G401 (cell line): ENCODE data around the gene MSH3. TPM values are rescaled to one million over a fixed set of nuclear protein-coding genes. Genes with fewer than 3 reads are reported as not detected.

Experiments
- DNase-seq: peaks from one replicate; pipeline ENCODE4 v3.0.0-alpha.2; 2015; ENCODE audit warnings: low spot score
- in situ Hi-C: cut with HindIII; loops from 2 replicates; pipeline ENCODE4 v1.10.0; 2016; ENCODE audit warnings: low sequenced_read_pairs, mixed read lengths
- total RNA-seq: library from RNA; depleted of rRNA; stranded (reverse); fragments of >200 nt; shearing (Covaris generic); gene quantifications from 2 replicates; pipeline ENCODE4 v1.2.3, GENCODE V29; 2014; rRNA removed

MSH3 gene
- total RNA-seq, 1 experiment from 2014 or later, result 16.2 TPM

DNA sequence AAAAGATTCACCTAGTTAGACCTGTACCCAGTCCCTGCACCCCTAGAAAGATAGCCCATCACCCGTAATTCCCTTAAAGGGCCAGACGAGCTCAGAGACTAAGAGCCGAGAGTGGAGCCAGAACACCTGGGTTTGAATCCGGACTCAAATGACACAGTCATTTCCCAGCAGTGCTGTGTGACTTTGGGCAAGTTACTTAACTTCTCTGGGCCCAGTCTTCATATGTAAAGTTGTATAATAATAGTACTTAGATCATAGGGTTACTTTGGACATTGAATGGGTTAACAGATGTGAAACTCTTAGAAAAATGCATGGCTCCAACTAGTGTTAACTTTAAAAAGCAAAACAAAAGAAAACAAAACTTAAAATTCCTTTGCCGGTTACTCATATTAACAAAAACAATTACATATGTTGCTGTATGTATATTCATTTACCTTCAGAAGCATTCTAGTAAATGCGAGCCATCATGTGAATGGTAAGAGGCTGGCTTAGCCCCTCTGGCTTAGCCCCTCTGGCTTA is 265.3 kb downstream of the MSH3 start:
- DNase-seq, result no peak
- in situ Hi-C loops, result no loop called here

DNA sequence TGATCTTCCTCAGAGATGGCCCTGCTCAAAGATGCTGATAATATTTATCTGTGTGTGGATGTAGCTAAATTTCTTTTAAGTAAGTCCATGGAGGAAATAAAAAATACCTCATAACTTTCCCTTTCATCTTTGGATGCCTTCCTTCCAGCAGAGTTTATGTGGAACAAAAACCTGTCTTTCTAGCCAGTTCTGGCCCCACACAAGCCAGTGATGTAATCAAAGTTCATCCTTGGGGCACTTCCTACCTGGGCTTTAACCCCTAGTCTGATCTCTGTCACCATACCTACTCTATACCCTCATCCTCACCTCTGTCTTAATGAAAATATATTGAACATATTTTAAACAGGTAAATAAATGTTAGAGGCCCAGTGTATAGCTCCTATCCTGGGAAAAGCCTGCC is 265.9 kb downstream of the MSH3 start:
- in situ Hi-C loops, result no loop called here
- DNase-seq, result no peak

DNA sequence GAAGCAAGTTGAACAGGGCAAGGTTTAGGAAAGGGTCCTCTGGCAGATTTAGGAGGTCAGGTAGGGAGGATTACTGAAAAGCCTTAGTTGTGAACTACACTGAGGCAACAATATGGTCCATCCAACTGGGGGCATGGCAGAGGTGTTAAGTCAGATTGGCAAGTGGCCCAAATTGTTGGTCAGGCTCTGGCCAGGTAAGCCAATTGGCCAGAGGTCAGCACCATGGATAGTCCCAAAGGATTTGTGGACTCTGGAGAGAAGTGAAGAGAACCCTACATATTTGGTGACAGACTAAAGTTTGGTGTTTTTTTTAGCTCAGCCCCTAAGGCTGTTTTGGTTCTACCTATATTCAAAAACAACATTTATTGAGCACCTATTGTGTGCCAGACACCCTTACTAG is 266.6 kb downstream of the MSH3 start:
- DNase-seq, result no peak
- in situ Hi-C loops, result no loop called here

DNA sequence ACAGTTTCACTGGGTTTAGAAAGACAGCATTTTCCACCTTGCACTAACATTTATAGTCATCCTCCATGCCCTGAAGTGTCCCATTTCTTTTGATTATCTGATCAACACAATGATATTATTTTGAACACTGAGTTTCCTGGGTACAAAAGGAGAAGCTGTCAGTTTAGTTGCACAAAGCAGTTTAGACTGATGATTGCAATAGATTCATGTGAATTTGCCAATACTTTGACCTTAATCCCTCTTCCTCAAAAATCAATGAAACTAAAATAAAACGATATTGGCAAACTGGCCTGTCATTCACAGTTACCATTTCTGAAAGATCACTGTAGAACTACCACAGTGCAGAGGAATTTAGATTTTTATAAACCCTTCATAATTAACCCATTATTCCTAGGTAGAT is 271.5 kb downstream of the MSH3 start:
- in situ Hi-C loops, result no loop called here
- no peak for DNase-seq

Other genes starting within 250 kb of the MSH3 start
- gene ZFYVE16, start 246.6 kb upstream of the MSH3 start, total RNA-seq, result 8.9 and 10.8 TPM in 2 replicates
- 0.49 and 1.1 TPM in 2 replicates for gene FAM151B, start 166.6 kb upstream of the MSH3 start, total RNA-seq
- 0.17 TPM in 1 of 2 replicates, not detected in the other for gene ANKRD34B, start 84.4 kb upstream of the MSH3 start, total RNA-seq
- 108 and 124 TPM in 2 replicates for gene DHFR, start 331 bp downstream of the MSH3 start, total RNA-seq